Measurements from ENCODE around the gene LCE3B. TPM values are rescaled to one million over a fixed set of nuclear protein-coding genes. Genes with fewer than 3 reads are reported as not detected.

The LCE3B gene
- total and polyA plus RNA-seq, 8 donors = not detected

DNA sequence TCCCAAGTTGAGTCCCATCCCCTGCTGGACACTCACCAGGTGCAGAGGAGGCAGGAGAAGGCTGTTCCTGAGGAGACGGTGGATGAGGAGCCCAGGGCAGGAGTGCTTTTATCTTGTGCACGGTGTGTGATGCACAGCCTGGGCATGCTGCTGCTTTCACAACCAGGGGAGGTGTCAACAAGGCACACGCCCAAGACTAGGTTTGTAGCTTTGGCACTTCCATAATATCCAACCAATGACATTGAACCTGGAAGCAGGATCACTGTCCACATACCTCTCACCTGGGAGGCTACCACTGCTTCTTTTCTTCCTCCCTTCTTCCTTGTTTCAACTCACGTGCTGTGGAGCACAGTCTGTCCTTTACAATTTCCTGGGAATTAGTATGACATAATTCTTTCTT is 33.2 kb upstream of the LCE3B start, which contains the start of gene LCE3D:
TSS of gene LCE3D (minus strand) at position 84 of the 400 bp plus-strand sequence. CDS start 580 bp downstream, outside the sequence.
- Histone ChIP-seq H3K4me1 (no peaks in the 10 kb centered on the region), H3K36me3 (no peaks in the 10 kb centered on the region), H3K9me3 (no peaks in the 10 kb centered on the region), H3K27me3 (no peaks in the 10 kb centered on the region), H3K27ac (no peak within 1 kb of the TSS), H3K4me3 (no peak within 1 kb of the TSS)
- DNase-seq = no peak
- no peak for ATAC-seq
- TF ChIP-seq, protein P1, sequence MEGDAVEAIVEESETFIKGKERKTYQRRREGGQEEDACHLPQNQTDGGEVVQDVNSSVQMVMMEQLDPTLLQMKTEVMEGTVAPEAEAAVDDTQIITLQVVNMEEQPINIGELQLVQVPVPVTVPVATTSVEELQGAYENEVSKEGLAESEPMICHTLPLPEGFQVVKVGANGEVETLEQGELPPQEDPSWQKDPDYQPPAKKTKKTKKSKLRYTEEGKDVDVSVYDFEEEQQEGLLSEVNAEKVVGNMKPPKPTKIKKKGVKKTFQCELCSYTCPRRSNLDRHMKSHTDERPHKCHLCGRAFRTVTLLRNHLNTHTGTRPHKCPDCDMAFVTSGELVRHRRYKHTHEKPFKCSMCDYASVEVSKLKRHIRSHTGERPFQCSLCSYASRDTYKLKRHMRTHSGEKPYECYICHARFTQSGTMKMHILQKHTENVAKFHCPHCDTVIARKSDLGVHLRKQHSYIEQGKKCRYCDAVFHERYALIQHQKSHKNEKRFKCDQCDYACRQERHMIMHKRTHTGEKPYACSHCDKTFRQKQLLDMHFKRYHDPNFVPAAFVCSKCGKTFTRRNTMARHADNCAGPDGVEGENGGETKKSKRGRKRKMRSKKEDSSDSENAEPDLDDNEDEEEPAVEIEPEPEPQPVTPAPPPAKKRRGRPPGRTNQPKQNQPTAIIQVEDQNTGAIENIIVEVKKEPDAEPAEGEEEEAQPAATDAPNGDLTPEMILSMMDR (IDR thresholded peaks at IDR 0.05) = no peak
- intact Hi-C loops (cut with DNase I) = no loop called here

- TF ChIP-seq, protein P1 (IDR thresholded peaks at IDR 0.05) = no peak
- Histone ChIP-seq H3K27me3 (no peaks in the 10 kb centered on the region), H3K27ac (no peak overlapping the region), H3K36me3 (no peaks in the 10 kb centered on the region), H3K4me3 (no peak overlapping the region), H3K4me1 (no peaks in the 10 kb centered on the region), H3K9me3 (no peaks in the 10 kb centered on the region)
- DNase-seq = no peak
- no peak for ATAC-seq
- intact Hi-C loops (cut with DNase I) = no loop called here
Measured at GRCh38 chr1:152582647-152583046, 31.0 kb upstream of the LCE3B start.

DNA sequence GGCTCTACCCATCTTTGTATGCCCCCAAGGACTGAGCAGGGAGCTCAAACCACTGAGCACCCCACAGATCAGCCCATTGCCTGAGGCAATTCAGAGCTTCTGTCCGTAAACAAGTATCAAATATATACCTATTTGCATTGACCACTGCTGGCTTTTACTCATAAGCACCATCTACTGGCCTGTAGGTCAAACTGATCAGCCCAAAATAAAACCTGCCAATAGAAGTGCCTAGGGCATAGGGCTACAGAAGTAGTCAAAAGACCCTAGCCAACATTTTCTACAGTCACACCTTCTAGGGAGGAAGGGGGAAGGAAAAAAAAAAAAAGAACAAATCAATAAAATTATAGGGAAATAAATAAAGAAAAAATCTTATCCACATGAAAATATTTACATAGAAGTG is 28.0 kb upstream of the LCE3B start:
- TF ChIP-seq, protein P1 (IDR thresholded peaks at IDR 0.05) = no peak
- intact Hi-C loops (cut with DNase I) = no loop called here
- no peaks in the 10 kb centered on the region for H3K27me3 ChIP-seq
- ATAC-seq (no peak), DNase-seq (no peak)
- H3K4me3 ChIP-seq = no peak overlapping the region
- H3K27ac ChIP-seq = no peak overlapping the region
- H3K9me3 ChIP-seq = no peaks in the 10 kb centered on the region
- no peaks in the 10 kb centered on the region for H3K36me3 ChIP-seq
- H3K4me1 ChIP-seq = no peaks in the 10 kb centered on the region

DNA sequence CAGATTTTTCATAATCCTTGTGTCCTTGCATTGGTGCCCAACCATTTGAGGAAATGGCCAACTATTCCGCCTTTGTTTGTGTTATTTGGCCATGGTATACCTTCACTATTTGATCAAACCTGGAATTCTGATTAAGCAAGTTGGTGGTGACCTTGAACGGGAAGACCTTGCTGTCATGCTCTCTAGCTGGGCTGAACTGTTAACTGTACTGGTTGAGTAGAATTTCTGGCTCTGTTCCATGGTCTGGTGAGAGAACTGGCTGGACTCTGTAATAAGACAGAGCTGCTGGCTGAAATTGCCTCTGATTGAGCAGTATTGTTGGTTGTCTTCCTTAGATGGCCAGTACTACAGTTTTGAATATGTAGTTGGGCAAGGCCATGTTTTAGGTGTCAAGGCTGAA is 16.6 kb upstream of the LCE3B start:
- Histone ChIP-seq H3K4me1 (no peaks in the 10 kb centered on the region), H3K36me3 (no peaks in the 10 kb centered on the region), H3K4me3 (no peak overlapping the region), H3K9me3 (no peaks in the 10 kb centered on the region), H3K27me3 (no peaks in the 10 kb centered on the region), H3K27ac (no peak overlapping the region)
- TF ChIP-seq, protein P1 (IDR thresholded peaks at IDR 0.05) = no peak
- intact Hi-C loops (cut with DNase I) = no loop called here
- no peak for DNase-seq
- ATAC-seq = no peak

GRCh38 chr1:152599934-152600333 is 13.7 kb upstream of the LCE3B start, which contains the start of gene LCE3C:
Gene LCE3C (plus strand): TSS chr1:152600234. CDS start chr1:152600732, 498 bp downstream.
- intact Hi-C loops (cut with DNase I) = no loop called here

More at GRCh38 chr1:152599934-152600333, 13.7 kb upstream of the LCE3B start, which contains the start of gene LCE3C:
- TF ChIP-seq, protein P1 (IDR thresholded peaks at IDR 0.05) = no peak
- no peak within 1 kb of the TSS for H3K4me3 ChIP-seq
- no peaks in the 10 kb centered on the region for H3K36me3 ChIP-seq
- no peak for DNase-seq
- no peak for ATAC-seq
- H3K27me3 ChIP-seq = no peaks in the 10 kb centered on the region
- H3K4me1 ChIP-seq = no peaks in the 10 kb centered on the region
- H3K27ac ChIP-seq = no peak within 1 kb of the TSS
- H3K9me3 ChIP-seq = no peaks in the 10 kb centered on the region
